OCI-LY1 (cell line): ENCODE data around the gene GRK5.

Source experiments
- H2AFZ ChIP-seq: fragments of 200-600 bp; sonication (generic), shearing (Covaris generic); 2 replicates; pipeline ENCODE4 v1.6.0; 2014; ENCODE audit warnings: antibody characterized with exemption, mild to moderate bottlenecking, low read length
- H3F3A ChIP-seq: fragments of 200-600 bp; sonication (generic), shearing (Covaris generic); 2 replicates; pipeline ENCODE4 v1.6.0; 2014; ENCODE audit warnings: mild to moderate bottlenecking, antibody characterized with exemption, low read length, moderate library complexity; ENCODE audit not compliant: insufficient read depth
- H3K27ac ChIP-seq: fragments of 200-600 bp; sonication (generic); 2 replicates; pipeline ENCODE4 v1.5.1; 2014; ENCODE audit warnings: low read length, mixed run types, mild to moderate bottlenecking, low read depth; ENCODE audit not compliant: poor library complexity, severe bottlenecking
- H3K27me3 ChIP-seq: fragments of 200-600 bp; sonication (generic); 2 replicates; pipeline ENCODE4 v1.6.0; 2014; ENCODE audit warnings: antibody characterized with exemption, mild to moderate bottlenecking, low read length, moderate library complexity; ENCODE audit not compliant: insufficient read depth
- H3K36me3 ChIP-seq: fragments of 200-600 bp; sonication (generic); 2 replicates; pipeline ENCODE4 v1.6.1; 2014; ENCODE audit warnings: mild to moderate bottlenecking, antibody characterized with exemption, low read length, moderate library complexity, mixed read lengths; ENCODE audit not compliant: insufficient read depth
- H3K4me1 ChIP-seq: fragments of 200-600 bp; sonication (generic); 2 replicates; pipeline ENCODE4 v1.5.1; 2014; ENCODE audit warnings: mild to moderate bottlenecking, low read length, moderate library complexity; ENCODE audit not compliant: insufficient read depth, severe bottlenecking
- H3K4me2 ChIP-seq: fragments of 200-600 bp; sonication (generic), shearing (Covaris generic); 2 replicates; pipeline ENCODE4 v1.6.1; 2014; ENCODE audit warnings: low read length
- H3K4me3 ChIP-seq: fragments of 200-600 bp; sonication (generic); 2 replicates; pipeline ENCODE4 v1.5.1; 2014; ENCODE audit warnings: low read length, low read depth, mild to moderate bottlenecking, mixed read lengths; ENCODE audit not compliant: poor library complexity, severe bottlenecking
- H3K79me2 ChIP-seq: fragments of 200-600 bp; shearing (Covaris generic); 2 replicates; pipeline ENCODE4 v1.6.1; 2016; ENCODE audit warnings: mixed run types, low read length, mixed read lengths; ENCODE audit not compliant: insufficient read depth
- H3K9ac ChIP-seq: fragments of 200-600 bp; sonication (generic), shearing (Covaris generic); 2 replicates; pipeline ENCODE4 v1.6.1; 2014; ENCODE audit warnings: mild to moderate bottlenecking, low read length, mixed read lengths
- H3K9me2 ChIP-seq: fragments of 200-600 bp; sonication (generic), shearing (Covaris generic); 2 replicates; pipeline ENCODE4 v1.6.1; 2014; ENCODE audit warnings: low read depth, mild to moderate bottlenecking, low read length, mixed read lengths
- H3K9me3 ChIP-seq: fragments of 200-600 bp; shearing (Covaris generic); 2 replicates; pipeline ENCODE4 v1.6.1; 2014; ENCODE audit warnings: low read length, mixed read lengths
- H4K20me1 ChIP-seq: fragments of 200-600 bp; sonication (generic), shearing (Covaris generic); 2 replicates; pipeline ENCODE4 v1.6.0; 2016; ENCODE audit warnings: mild to moderate bottlenecking, low read length; ENCODE audit not compliant: insufficient read depth
- CTCF ChIP-seq: fragments of 200-600 bp; sonication (generic), shearing (Covaris generic); IDR thresholded peaks from 2 replicates; pipeline ENCODE4 v1.5.1; 2017; ENCODE audit warnings: mild to moderate bottlenecking, antibody characterized with exemption, low read length, moderate library complexity, mixed read lengths
- EZH2 ChIP-seq: fragments of 200-600 bp; sonication (generic), shearing (Covaris generic); IDR thresholded peaks from 2 replicates; pipeline ENCODE4 v1.8.0; 2017; ENCODE audit warnings: borderline replicate concordance, mixed run types, mild to moderate bottlenecking, antibody characterized with exemption, low read length, moderate library complexity, mixed read lengths

The GRK5 gene

DNA sequence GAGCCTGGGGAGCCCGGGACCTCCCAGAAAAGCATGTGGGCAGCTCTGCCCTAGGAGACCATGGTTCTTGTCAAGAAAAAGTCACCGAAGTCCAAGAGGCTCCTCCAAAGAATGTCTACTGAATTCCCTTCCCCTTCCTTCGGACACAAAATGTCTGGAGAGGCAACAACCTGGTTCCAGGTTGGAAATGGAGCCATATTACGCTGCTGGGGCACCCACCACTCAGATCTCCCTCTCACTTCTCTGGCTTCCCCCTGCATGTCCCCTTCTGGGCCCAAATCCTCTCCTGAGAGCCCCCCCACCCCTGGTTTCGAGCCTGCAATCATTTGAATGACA is 282.6 kb downstream of the GRK5 start:
- peak overlapping the region; percentile 64 for H3K4me2 ChIP-seq
- no peaks in the 10 kb centered on the region for H3K27me3 ChIP-seq
- no peaks in the 10 kb centered on the region for H3K79me2 ChIP-seq
- peak; percentile 33; the same call in 1 of the 2 replicates for TF ChIP-seq CTCF
- TF ChIP-seq EZH2, result no peak
- no peaks in the 10 kb centered on the region for H3K9me3 ChIP-seq
- H3K9ac ChIP-seq, result no peak overlapping the region
- no peak overlapping the region for H3K27ac ChIP-seq
- H4K20me1 ChIP-seq, result no peaks in the 10 kb centered on the region
- no peaks in the 10 kb centered on the region for H3K4me1 ChIP-seq
- no peak overlapping the region for H3K4me3 ChIP-seq
- no peaks in the 10 kb centered on the region for H3K36me3 ChIP-seq
- no peaks in the 10 kb centered on the region for H3F3A ChIP-seq
- no peaks in the 10 kb centered on the region for H3K9me2 ChIP-seq
- H2AFZ ChIP-seq, result no peak overlapping the region

DNA sequence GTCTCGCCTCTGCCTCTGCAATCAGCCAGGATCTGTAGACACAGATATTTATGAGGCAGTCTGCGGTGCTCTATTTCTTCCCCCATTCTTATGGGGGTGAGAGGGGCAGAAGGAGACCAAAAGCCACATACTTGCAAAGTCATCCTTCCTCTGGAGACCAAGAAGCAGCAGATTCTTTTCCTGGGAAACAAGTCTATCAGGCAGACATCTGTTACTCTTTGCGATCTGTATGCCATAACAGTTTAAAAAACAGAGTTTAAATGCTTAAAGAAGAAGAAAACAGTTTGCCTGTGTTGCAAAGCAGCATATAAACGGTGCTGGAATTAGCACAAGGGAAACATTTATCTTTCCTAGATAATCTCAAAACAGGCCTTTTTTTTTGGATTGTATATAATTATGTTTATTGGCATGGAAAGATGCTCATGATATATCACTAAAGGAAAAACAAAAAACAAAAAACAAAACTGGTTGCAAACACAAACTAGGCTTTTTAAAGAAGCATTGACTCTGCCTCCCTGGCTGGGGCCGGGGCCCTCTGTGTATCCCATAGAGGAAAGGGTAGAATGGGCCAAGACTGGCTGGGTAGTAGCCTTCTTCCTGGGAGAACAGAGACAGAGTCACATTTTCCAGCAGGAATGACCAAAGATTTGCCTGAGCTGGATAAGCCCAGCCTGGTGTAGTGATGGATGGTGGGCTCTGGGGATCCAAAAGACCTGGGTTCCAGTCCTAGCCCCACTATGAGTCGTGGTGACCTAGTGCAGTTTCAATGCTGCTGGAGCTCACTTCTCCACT is 284.8 kb downstream of the GRK5 start:
- no peaks in the 10 kb centered on the region for H3K27me3 ChIP-seq
- H3K79me2 ChIP-seq, result no peaks in the 10 kb centered on the region
- H4K20me1 ChIP-seq, result no peaks in the 10 kb centered on the region
- H3K36me3 ChIP-seq, result no peaks in the 10 kb centered on the region
- H3K27ac ChIP-seq, result no peak overlapping the region
- H3F3A ChIP-seq, result no peaks in the 10 kb centered on the region
- H3K9me2 ChIP-seq, result no peaks in the 10 kb centered on the region
- TF ChIP-seq CTCF (no peak), EZH2 (no peak)
- H2AFZ ChIP-seq, result no peak overlapping the region
- H3K4me2 ChIP-seq, result no peak overlapping the region
- H3K4me3 ChIP-seq, result no peak overlapping the region
- no peaks in the 10 kb centered on the region for H3K4me1 ChIP-seq
- no peak overlapping the region for H3K9ac ChIP-seq
- no peaks in the 10 kb centered on the region for H3K9me3 ChIP-seq

- Histone ChIP-seq H3K36me3 (no peaks in the 10 kb centered on the region), H3K9me3 (no peaks in the 10 kb centered on the region), H3F3A (no peaks in the 10 kb centered on the region), H3K27ac (no peak overlapping the region), H4K20me1 (no peaks in the 10 kb centered on the region), H3K4me2 (no peak overlapping the region), H3K9me2 (no peaks in the 10 kb centered on the region), H3K4me1 (no peaks in the 10 kb centered on the region), H3K9ac (no peak overlapping the region), H3K79me2 (no peaks in the 10 kb centered on the region), H2AFZ (no peak overlapping the region), H3K4me3 (no peak overlapping the region), H3K27me3 (no peaks in the 10 kb centered on the region)
- no peak for TF ChIP-seq CTCF
- TF ChIP-seq EZH2, result no peak
Observed at GRCh38 chr10:119493155-119493554, 285.8 kb downstream of the GRK5 start.
